CD4-positive, alpha-beta memory T cell (primary cell): ENCODE data around the gene KCNE4. TPM values are rescaled to one million over a fixed set of nuclear protein-coding genes. Genes with fewer than 3 reads are reported as not detected.

Source experiments
- CTCF ChIA-PET: fragments of 350-600 bp; sonication (Branson Sonifier 250); formaldehyde crosslinking; loops from one replicate; lab custom pipeline; 2021; ENCODE audit warnings: inconsistent platforms; ENCODE audit not compliant: partially characterized antibody; lab: Charles Lee
- POLR2A ChIA-PET: fragments of 350-600 bp; sonication (Branson Sonifier 250); formaldehyde crosslinking; loops from one replicate; lab custom pipeline; 2021; ENCODE audit not compliant: partially characterized antibody; lab: Charles Lee
- DNase-seq, 5 donors: peaks; one replicate each; pipeline versions ENCODE4 v3.0.0 to v3.0.0-alpha.2; 2020 to 2022; ENCODE audit warnings: mixed read lengths in 1 of 5
- H3K27ac ChIP-seq: one replicate; pipeline ENCODE4 v1.7.0; 2013; ENCODE audit warnings: low read depth, low read length
- H3K27me3 ChIP-seq: 2 replicates; pipeline ENCODE4 v1.7.0; 2013; ENCODE audit warnings: mild to moderate bottlenecking, low read length, moderate library complexity; ENCODE audit not compliant: insufficient read depth
- H3K36me3 ChIP-seq: 2 replicates; pipeline ENCODE4 v1.7.0; 2013; ENCODE audit warnings: mild to moderate bottlenecking, low read length, moderate library complexity; ENCODE audit not compliant: insufficient read depth
- H3K4me1 ChIP-seq: 2 replicates; pipeline ENCODE4 v1.7.0; 2013; ENCODE audit warnings: mild to moderate bottlenecking, low read length, moderate library complexity; ENCODE audit not compliant: insufficient read depth
- H3K4me3 ChIP-seq, 2 donors: one replicate each; pipeline ENCODE4 v1.7.0; 2013; ENCODE audit warnings: low read length in 2 of 2, mild to moderate bottlenecking in 1 of 2
- H3K9me3 ChIP-seq, 2 donors: one replicate each; pipeline ENCODE4 v1.7.0; 2013; ENCODE audit warnings: low read length in 2 of 2, control low read depth in 1 of 2; ENCODE audit not compliant: control insufficient read depth in 1 of 2
- H3K27ac Mint-ChIP-seq, 7 donors: one replicate each; pipeline ENCODE4 v1.8.0; 2020 to 2021; ENCODE audit warnings: mixed read lengths in 7 of 7, mild to moderate bottlenecking in 6 of 7, inconsistent platforms in 3 of 7, moderate library complexity in 3 of 7
- H3K27me3 Mint-ChIP-seq, 2 donors: one replicate each; pipeline ENCODE4 v1.8.0; 2020 to 2021; ENCODE audit warnings: mixed read lengths in 2 of 2
- H3K36me3 Mint-ChIP-seq, 2 donors: one replicate each; pipeline ENCODE4 v1.8.0; 2020 to 2021; ENCODE audit warnings: mixed read lengths in 2 of 2, inconsistent platforms in 1 of 2, mild to moderate bottlenecking in 1 of 2
- H3K4me1 Mint-ChIP-seq, 4 donors: one replicate each; pipeline ENCODE4 v1.8.0; 2020 to 2021; ENCODE audit warnings: mixed read lengths in 4 of 4, mild to moderate bottlenecking in 1 of 4
- H3K4me3 Mint-ChIP-seq, 8 donors: one replicate each; pipeline ENCODE4 v1.8.0; 2020 to 2021; ENCODE audit warnings: mixed read lengths in 8 of 8, mild to moderate bottlenecking in 7 of 8, moderate library complexity in 6 of 8, inconsistent platforms in 3 of 8
- H3K9me3 Mint-ChIP-seq, 8 donors: one replicate each; pipeline ENCODE4 v1.8.0; 2020 to 2021; ENCODE audit warnings: mixed read lengths in 8 of 8, mild to moderate bottlenecking in 5 of 8, inconsistent platforms in 3 of 8, moderate library complexity in 1 of 8
- intact Hi-C: fragments of 100-400 bp; cut with micrococcal nuclease; formaldehyde crosslinking; loops from one replicate; pipeline ENCODE4 v1.15.1; 2023
- polyA plus RNA-seq, 2 donors: library from polyadenylated mRNA; unstranded; fragments of 300-500 nt; fragmentation: Illumina TruSeq; gene quantifications; one replicate each; pipeline ENCODE4 v1.2.3, GENCODE V29; 2021
- total RNA-seq, 2 experiments: library from RNA; stranded (reverse); gene quantifications; one replicate each; pipeline ENCODE4 v1.2.3, GENCODE V29; 2021

KCNE4 gene
- total and polyA plus RNA-seq, 4 experiments from 2014 or later, result not detected

DNA sequence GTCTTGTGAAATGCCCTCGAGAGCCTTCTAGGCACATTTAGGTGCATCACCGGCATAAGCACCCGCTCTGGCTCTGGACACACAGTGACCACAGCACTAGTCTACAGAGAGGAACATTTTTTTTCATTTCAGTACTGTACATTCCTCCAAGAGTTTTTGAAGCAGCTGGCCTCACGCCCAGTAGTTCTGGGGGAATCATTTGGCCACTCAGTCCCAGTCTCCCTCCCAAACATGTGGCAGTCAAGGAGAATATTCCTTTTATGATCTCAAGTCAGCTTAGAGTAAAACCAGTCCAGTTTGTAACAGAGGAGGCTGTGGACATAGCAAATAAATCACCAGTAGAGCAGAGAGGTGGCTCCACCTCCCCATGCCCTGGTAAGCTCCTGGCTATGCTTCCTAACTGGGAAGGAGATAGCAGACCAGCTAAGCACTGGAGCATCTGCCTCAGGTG lies 48.1 kb downstream of the KCNE4 start:
- Mint-ChIP-seq H3K4me1 (no peaks in the 10 kb centered on the region), H3K36me3 (no peaks in the 10 kb centered on the region), H3K27me3 (peaks cover 0 to 2% of the 10 kb centered on the region in 2 donors), H3K27ac (no peak overlapping the region), H3K4me3 (no peak overlapping the region), H3K9me3 (peaks cover 0 to 2% (median 0%) of the 10 kb centered on the region in 8 donors)
- DNase-seq, result no peak
- ChIA-PET CTCF (no interaction called here), POLR2A (no interaction called here)
- Histone ChIP-seq H3K4me3 (no peak overlapping the region), H3K27ac (no peak overlapping the region), H3K9me3 (no peaks in the 10 kb centered on the region), H3K36me3 (no peaks in the 10 kb centered on the region), H3K27me3 (no peaks in the 10 kb centered on the region), H3K4me1 (no peaks in the 10 kb centered on the region)
- intact Hi-C loops, result no loop called here

GRCh38 chr2:223101340-223102039 lies 49.5 kb downstream of the KCNE4 start:
- Mint-ChIP-seq H3K9me3 (peaks cover 0 to 2% (median 0%) of the 10 kb centered on the region in 8 donors), H3K4me3 (no peak overlapping the region), H3K27me3 (no peaks in the 10 kb centered on the region), H3K27ac (no peak overlapping the region), H3K4me1 (no peaks in the 10 kb centered on the region), H3K36me3 (no peaks in the 10 kb centered on the region)
- ChIA-PET CTCF (no interaction called here), POLR2A (no interaction called here)
- Histone ChIP-seq H3K9me3 (no peaks in the 10 kb centered on the region), H3K27ac (no peak overlapping the region), H3K4me3 (no peak overlapping the region), H3K4me1 (no peaks in the 10 kb centered on the region), H3K27me3 (no peaks in the 10 kb centered on the region), H3K36me3 (no peaks in the 10 kb centered on the region)
- no peak for DNase-seq
- intact Hi-C loops, result no loop called here

GRCh38 chr2:223102040-223102400 lies 50.0 kb downstream of the KCNE4 start:
- intact Hi-C loops, result no loop called here

GRCh38 chr2:223102450-223102849 lies 50.5 kb downstream of the KCNE4 start:
- CTCF ChIA-PET, result no interaction called here
- Mint-ChIP-seq H3K4me1 (no peaks in the 10 kb centered on the region), H3K4me3 (no peak overlapping the region), H3K27ac (no peak overlapping the region), H3K27me3 (no peaks in the 10 kb centered on the region), H3K9me3 (peaks cover 0 to 2% (median 0%) of the 10 kb centered on the region in 8 donors), H3K36me3 (no peaks in the 10 kb centered on the region)
- intact Hi-C loops, result no loop called here
- H3K36me3 ChIP-seq, result no peaks in the 10 kb centered on the region
- no peaks in the 10 kb centered on the region for H3K4me1 ChIP-seq
- H3K4me3 ChIP-seq, result no peak overlapping the region
- no peaks in the 10 kb centered on the region for H3K9me3 ChIP-seq
- POLR2A ChIA-PET, result no interaction called here
- no peaks in the 10 kb centered on the region for H3K27me3 ChIP-seq
- no peak overlapping the region for H3K27ac ChIP-seq
- no peak for DNase-seq

More at GRCh38 chr2:223102040-223102400, 50.0 kb downstream of the KCNE4 start:
- Histone ChIP-seq H3K4me1 (no peaks in the 10 kb centered on the region), H3K27ac (no peak overlapping the region), H3K9me3 (no peaks in the 10 kb centered on the region), H3K4me3 (no peak overlapping the region), H3K36me3 (no peaks in the 10 kb centered on the region), H3K27me3 (no peaks in the 10 kb centered on the region)
- no peaks in the 10 kb centered on the region for H3K27me3 Mint-ChIP-seq
- POLR2A ChIA-PET, result no interaction called here
- CTCF ChIA-PET, result no interaction called here
- no peak overlapping the region for H3K4me3 Mint-ChIP-seq
- no peak overlapping the region for H3K27ac Mint-ChIP-seq
- no peak for DNase-seq
- H3K36me3 Mint-ChIP-seq, result no peaks in the 10 kb centered on the region
- no peaks in the 10 kb centered on the region for H3K4me1 Mint-ChIP-seq
- H3K9me3 Mint-ChIP-seq, result peaks cover 0 to 2% (median 0%) of the 10 kb centered on the region in 8 donors

GRCh38 chr2:223104336-223105132 lies 52.5 kb downstream of the KCNE4 start:
- no peaks in the 10 kb centered on the region for H3K27me3 Mint-ChIP-seq
- no peak for DNase-seq
- H3K9me3 Mint-ChIP-seq, result peaks cover 0 to 4% (median 0%) of the 10 kb centered on the region in 8 donors
- H3K27ac ChIP-seq, result no peak overlapping the region
- no peaks in the 10 kb centered on the region for H3K4me1 ChIP-seq
- no peak overlapping the region for H3K4me3 ChIP-seq
- no peaks in the 10 kb centered on the region for H3K9me3 ChIP-seq
- no peaks in the 10 kb centered on the region for H3K36me3 Mint-ChIP-seq
- H3K4me3 Mint-ChIP-seq, result no peak overlapping the region
- H3K27ac Mint-ChIP-seq, result no peak overlapping the region
- CTCF ChIA-PET, result no interaction called here
- no peaks in the 10 kb centered on the region for H3K36me3 ChIP-seq
- intact Hi-C loops, result no loop called here
- POLR2A ChIA-PET, result no interaction called here
- H3K27me3 ChIP-seq, result no peaks in the 10 kb centered on the region
- no peaks in the 10 kb centered on the region for H3K4me1 Mint-ChIP-seq

Other genes with a start within 250 kb of the KCNE4 start
- 10 to 100 TPM; 24.8 to 30.9 TPM for gene ACSL3, start 191.2 kb upstream of the KCNE4 start, total RNA-seq
- 10 to 100 TPM; 25.2 to 26.5 TPM for gene ACSL3, start 191.2 kb upstream of the KCNE4 start, polyA plus RNA-seq